Adipocyte (in vitro differentiated cells): ENCODE measurements around the gene ALDH1B1.
A peak's percentile ranks its signal among the peaks of the same experiment; 100 is the strongest.

Experiments
- DNase-seq: peaks from one replicate; pipeline ENCODE4 v3.0.0-alpha.2; 2015; ENCODE audit warnings: low read depth
- H3K27me3 ChIP-seq: replicated peaks from 2 replicates; pipeline ENCODE4 v1.7.0; 2013; ENCODE audit warnings: mild to moderate bottlenecking, low read length, moderate library complexity; ENCODE audit not compliant: control insufficient read depth, insufficient read depth
- H3K36me3 ChIP-seq: 2 replicates; pipeline ENCODE4 v1.7.0; 2013; ENCODE audit warnings: low read length, mild to moderate bottlenecking, moderate library complexity; ENCODE audit not compliant: control insufficient read depth, insufficient read depth, severe bottlenecking
- H3K4me1 ChIP-seq: 2 replicates; pipeline ENCODE4 v1.7.0; 2013; ENCODE audit warnings: mild to moderate bottlenecking, low read length, moderate library complexity; ENCODE audit not compliant: control insufficient read depth, insufficient read depth
- H3K4me3 ChIP-seq: 2 replicates; pipeline ENCODE4 v1.7.0; 2013; ENCODE audit warnings: mild to moderate bottlenecking, low read length, moderate library complexity
- H3K9ac ChIP-seq: 2 replicates; pipeline ENCODE4 v1.7.0; 2013; ENCODE audit warnings: mild to moderate bottlenecking, low read length, moderate library complexity
- H3K9me3 ChIP-seq: 2 replicates; pipeline ENCODE4 v1.7.0; 2013; ENCODE audit warnings: mild to moderate bottlenecking, low read length, moderate library complexity; ENCODE audit not compliant: control insufficient read depth

The ALDH1B1 gene

DNA sequence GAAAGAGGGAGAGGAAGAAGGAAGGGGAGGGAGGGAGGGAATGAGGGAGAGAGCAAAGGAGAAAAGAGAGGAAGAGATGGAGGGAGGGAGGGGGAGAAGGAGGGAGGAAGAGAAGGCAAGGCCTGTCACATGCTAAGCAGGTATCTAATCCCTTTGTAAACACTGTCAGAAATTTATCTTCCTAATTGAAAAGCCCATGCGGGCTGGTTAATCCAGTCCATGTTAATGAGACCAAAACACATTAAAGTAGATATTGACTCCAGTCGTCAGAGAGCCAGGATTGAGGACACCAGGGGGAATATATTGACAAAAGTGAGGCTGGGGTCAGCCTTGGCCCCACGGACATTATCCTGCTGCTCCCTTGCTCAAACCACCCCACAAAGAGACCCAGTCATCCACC, 37.4 kb upstream of the ALDH1B1 start:
- no peak for DNase-seq
- Histone ChIP-seq H3K4me3 (no peak overlapping the region), H3K4me1 (peaks cover 14% of the 10 kb centered on the region), H3K27me3 (no peaks in the 10 kb centered on the region), H3K9ac (no peak overlapping the region), H3K9me3 (no peaks in the 10 kb centered on the region), H3K36me3 (no peaks in the 10 kb centered on the region)

DNA sequence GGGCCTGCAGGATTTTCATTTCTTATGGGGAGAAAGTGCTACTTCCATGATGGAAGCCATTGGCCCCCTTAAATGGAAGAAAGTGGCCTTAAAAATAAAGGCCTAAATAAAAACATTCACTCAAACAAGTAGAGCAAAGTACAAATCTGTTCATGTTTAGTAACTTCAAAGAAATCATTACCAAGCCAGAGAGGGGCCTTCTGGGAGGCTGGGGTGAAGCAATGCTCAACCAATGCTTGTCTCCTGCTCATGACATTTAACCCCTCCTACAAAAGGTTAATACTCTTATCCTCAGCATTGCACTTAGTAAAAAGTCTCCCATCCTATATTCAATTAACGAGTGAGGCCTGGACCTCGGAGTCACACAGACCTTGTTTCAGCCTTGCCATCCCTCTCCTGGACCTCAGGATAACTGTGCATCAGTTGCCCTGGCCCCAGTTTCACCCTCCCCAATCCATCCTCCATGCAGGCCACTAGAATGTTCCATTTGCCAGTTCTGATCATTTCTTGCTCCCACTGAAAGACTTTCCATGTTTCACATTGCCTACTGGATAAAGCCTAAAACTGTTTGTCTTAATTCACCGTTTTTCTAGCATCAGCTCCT, 36.9 kb upstream of the ALDH1B1 start:
- Histone ChIP-seq H3K27me3 (no peaks in the 10 kb centered on the region), H3K4me1 (peaks cover 18% of the 10 kb centered on the region), H3K9ac (no peak overlapping the region), H3K36me3 (no peaks in the 10 kb centered on the region), H3K9me3 (no peaks in the 10 kb centered on the region), H3K4me3 (no peak overlapping the region)
- DNase-seq: no peak

- no peaks in the 10 kb centered on the region for H3K9me3 ChIP-seq
- H3K4me3 ChIP-seq: no peak overlapping the region
- H3K4me1 ChIP-seq: peaks cover 20% of the 10 kb centered on the region
- no peak overlapping the region for H3K9ac ChIP-seq
- H3K27me3 ChIP-seq: no peaks in the 10 kb centered on the region
- H3K36me3 ChIP-seq: no peaks in the 10 kb centered on the region
- no peak for DNase-seq
Observed at GRCh38 chr9:38356851-38357250, 35.7 kb upstream of the ALDH1B1 start.

- no peak overlapping the region for H3K4me3 ChIP-seq
- peaks cover 23% of the 10 kb centered on the region for H3K4me1 ChIP-seq
- no peak for DNase-seq
Observed at GRCh38 chr9:38357350-38358114, 35.0 kb upstream of the ALDH1B1 start.

GRCh38 chr9:38358390-38359296, 33.9 kb upstream of the ALDH1B1 start:
- Histone ChIP-seq H3K4me1 (peaks cover 29% of the 10 kb centered on the region), H3K36me3 (no peaks in the 10 kb centered on the region)
- DNase-seq: peak; percentile 17

More at GRCh38 chr9:38357350-38358114, 35.0 kb upstream of the ALDH1B1 start:
- Histone ChIP-seq H3K9me3 (no peaks in the 10 kb centered on the region), H3K36me3 (no peaks in the 10 kb centered on the region), H3K27me3 (no peaks in the 10 kb centered on the region), H3K9ac (no peak overlapping the region)

GRCh38 chr9:38359297-38359653, 33.2 kb upstream of the ALDH1B1 start:
- Histone ChIP-seq H3K36me3 (no peaks in the 10 kb centered on the region), H3K9me3 (no peaks in the 10 kb centered on the region), H3K4me1 (peaks cover 29% of the 10 kb centered on the region), H3K4me3 (no peak overlapping the region), H3K27me3 (no peaks in the 10 kb centered on the region), H3K9ac (no peak overlapping the region)
- no peak for DNase-seq

More at GRCh38 chr9:38358390-38359296, 33.9 kb upstream of the ALDH1B1 start:
- Histone ChIP-seq H3K27me3 (no peaks in the 10 kb centered on the region), H3K9ac (no peak overlapping the region), H3K4me3 (no peak overlapping the region), H3K9me3 (no peaks in the 10 kb centered on the region)

GRCh38 chr9:38359689-38360385, 32.7 kb upstream of the ALDH1B1 start:
- Histone ChIP-seq H3K27me3 (no peaks in the 10 kb centered on the region), H3K9ac (no peak overlapping the region), H3K36me3 (no peaks in the 10 kb centered on the region), H3K4me1 (peaks cover 29% of the 10 kb centered on the region), H3K4me3 (no peak overlapping the region), H3K9me3 (no peaks in the 10 kb centered on the region)
- peak; percentile 29 for DNase-seq

GRCh38 chr9:38360839-38361472, 31.5 kb upstream of the ALDH1B1 start:
- no peak for DNase-seq
- Histone ChIP-seq H3K27me3 (no peaks in the 10 kb centered on the region), H3K9ac (no peak overlapping the region), H3K4me3 (no peak overlapping the region), H3K4me1 (peaks cover 24% of the 10 kb centered on the region), H3K36me3 (no peaks in the 10 kb centered on the region), H3K9me3 (no peaks in the 10 kb centered on the region)

GRCh38 chr9:38361473-38361850, 31.0 kb upstream of the ALDH1B1 start:
- Histone ChIP-seq H3K4me1 (peaks cover 24% of the 10 kb centered on the region), H3K4me3 (no peak overlapping the region), H3K9ac (no peak overlapping the region), H3K36me3 (no peaks in the 10 kb centered on the region), H3K27me3 (no peaks in the 10 kb centered on the region), H3K9me3 (no peaks in the 10 kb centered on the region)
- DNase-seq: no peak

DNA sequence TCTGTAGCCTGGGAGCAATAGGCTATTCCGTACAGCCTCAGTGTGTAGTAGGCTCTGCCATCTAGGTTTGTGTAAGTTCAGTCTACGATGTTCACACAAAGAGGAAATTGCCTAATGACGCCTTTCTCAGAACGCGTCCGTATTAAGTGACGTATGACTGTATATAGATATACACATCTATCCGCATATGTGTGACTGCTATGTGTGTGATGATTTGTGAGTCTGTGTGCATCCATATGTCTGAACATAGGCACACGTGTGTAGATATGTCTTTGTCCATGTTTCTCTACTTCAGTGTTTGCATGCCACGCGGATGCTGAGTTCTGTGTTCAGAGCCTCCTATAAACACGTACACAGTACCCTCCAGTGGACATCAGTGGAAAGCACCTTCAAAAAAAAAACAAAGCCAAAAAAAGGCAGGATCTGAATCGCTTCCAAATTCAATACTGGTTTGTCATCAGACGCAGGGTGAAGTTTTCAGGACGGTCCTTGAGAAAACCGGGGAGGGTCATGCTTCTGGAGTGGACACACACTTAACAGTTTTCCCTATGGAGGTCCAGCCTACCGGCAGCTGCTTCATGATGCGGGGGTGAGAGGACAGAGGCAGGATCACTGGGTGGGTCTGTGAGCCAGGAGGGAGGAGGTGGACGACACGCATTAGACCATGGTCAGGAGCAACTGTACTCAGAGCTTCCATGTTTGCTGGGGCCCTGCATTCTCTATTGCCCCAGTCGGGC, 29.5 kb upstream of the ALDH1B1 start:
- Histone ChIP-seq H3K4me3 (peak overlapping the region; percentile 54), H3K9me3 (no peaks in the 10 kb centered on the region), H3K27me3 (no peaks in the 10 kb centered on the region), H3K9ac (peak overlapping the region; percentile 58), H3K36me3 (no peaks in the 10 kb centered on the region), H3K4me1 (peaks cover 24% of the 10 kb centered on the region)
- DNase-seq: peak; percentile 91
